ENCODE results near the gene RBSN. TPM values are rescaled to one million over a fixed set of nuclear protein-coding genes. Genes with fewer than 3 reads are reported as not detected.
A peak's percentile ranks its signal among the peaks of the same experiment; 100 is the strongest.

RBSN gene
- total and polyA plus RNA-seq, 3 donors from 2014 or later, result 19.6 to 44.8 (median 41.7) TPM

GRCh38 chr3:15064299-15064834 lies 34.6 kb downstream of the RBSN start:
- no peaks in the 10 kb centered on the region for H3K9me3 ChIP-seq
- intact Hi-C loops (cut with DNase I; ENCODE audit: low total_unique reads), result no loop called here
- peak overlapping the region; percentile 73 to 87 for H3K4me3 ChIP-seq
- peak; percentile 42 for DNase-seq
- no peaks in the 10 kb centered on the region for H3K36me3 ChIP-seq (ENCODE audit: low read depth, missing control alignments)
- peak overlapping the region; percentile 79 to 82 for H3K27ac ChIP-seq
- H3K4me1 ChIP-seq, result peaks cover 14% of the 10 kb centered on the region
- WGBS, 2 donors, result 2 to 3% methylated on average over 17 to 25 of the region's 25 CpGs
- TF ChIP-seq POLR2A (IDR thresholded peaks at IDR 0.05), result no peak
- TF ChIP-seq CTCF (IDR thresholded peaks at IDR 0.05), result no peak
- no peaks in the 10 kb centered on the region for H3K27me3 ChIP-seq

- WGBS, 2 donors, result 61 to 77% methylated on average over 13 of the region's 13 CpGs
- peak overlapping the region; percentile 79 to 82 for H3K27ac ChIP-seq
- no peak for TF ChIP-seq POLR2A (IDR thresholded peaks at IDR 0.05)
- no peak for TF ChIP-seq CTCF (IDR thresholded peaks at IDR 0.05)
Observed at GRCh38 chr3:15063656-15064286, 35.2 kb downstream of the RBSN start.

GRCh38 chr3:15063238-15063637 lies 35.7 kb downstream of the RBSN start:
- WGBS, 2 donors, result 68 to 70% methylated on average over 4 of the region's 4 CpGs
- TF ChIP-seq CTCF (IDR thresholded peaks at IDR 0.05) (no peak), POLR2A (IDR thresholded peaks at IDR 0.05) (no peak)
- no peak for DNase-seq
- H3K27me3 ChIP-seq, result no peaks in the 10 kb centered on the region
- H3K36me3 ChIP-seq (ENCODE audit: low read depth, missing control alignments), result no peaks in the 10 kb centered on the region
- H3K4me3 ChIP-seq, result no peak overlapping the region
- no peak overlapping the region for H3K27ac ChIP-seq
- H3K9me3 ChIP-seq, result no peaks in the 10 kb centered on the region
- H3K4me1 ChIP-seq, result peaks cover 14% of the 10 kb centered on the region
- intact Hi-C loops (cut with DNase I; ENCODE audit: low total_unique reads), result no loop called here

More at GRCh38 chr3:15063656-15064286, 35.2 kb downstream of the RBSN start:
- no peak for DNase-seq
- no peaks in the 10 kb centered on the region for H3K36me3 ChIP-seq (ENCODE audit: low read depth, missing control alignments)
- peaks cover 14% of the 10 kb centered on the region for H3K4me1 ChIP-seq
- no peaks in the 10 kb centered on the region for H3K9me3 ChIP-seq
- no peaks in the 10 kb centered on the region for H3K27me3 ChIP-seq
- intact Hi-C loops (cut with DNase I; ENCODE audit: low total_unique reads), result no loop called here
- peak overlapping the region in 1 of 2 donors; percentile 73 for H3K4me3 ChIP-seq

- no peaks in the 10 kb centered on the region for H3K9me3 ChIP-seq
- DNase-seq, result no peak
- no peak overlapping the region for H3K27ac ChIP-seq
- H3K36me3 ChIP-seq (ENCODE audit: low read depth, missing control alignments), result no peaks in the 10 kb centered on the region
- H3K4me1 ChIP-seq, result peaks cover 14% of the 10 kb centered on the region
- H3K27me3 ChIP-seq, result no peaks in the 10 kb centered on the region
- intact Hi-C loops (cut with DNase I; ENCODE audit: low total_unique reads), result no loop called here
- H3K4me3 ChIP-seq, result no peak overlapping the region
- TF ChIP-seq CTCF (IDR thresholded peaks at IDR 0.05) (no peak), POLR2A (IDR thresholded peaks at IDR 0.05) (no peak)
- 82 to 93% methylated on average over 3 of the region's 3 CpGs for WGBS, 2 donors
Observed at GRCh38 chr3:15060029-15060428, 38.9 kb downstream of the RBSN start.

Data from testis (tissue), 3 donors.